Breast epithelium (tissue), 3 donors: ENCODE measurements around the gene ANKRD36.
"Not testable (repeated sequence)": the region's sequence is repeated elsewhere in the genome, so short reads cannot be mapped to it uniquely, and the experiment has no call there.

Experiments used
- CTCF ChIP-seq, 3 donors: fragments of 450-650 bp; IDR thresholded peaks; one replicate each; pipeline ENCODE4 v1.5.1; 2016 to 2017; ENCODE audit warnings: antibody characterized with exemption in 3 of 3, mild to moderate bottlenecking in 3 of 3, moderate library complexity in 3 of 3
- POLR2AphosphoS5 ChIP-seq, 3 donors: sonication (generic); formaldehyde crosslinking; IDR thresholded peaks; one replicate each; pipeline ENCODE4 v1.6.1; 2017; ENCODE audit warnings: antibody characterized with exemption in 3 of 3

GRCh38 chr2:97070915-97071314 lies 42.0 kb upstream of the ANKRD36 start:
- TF ChIP-seq POLR2AphosphoS5, CTCF (IDR thresholded peaks at IDR 0.05): not testable (repeated sequence)
